H9 (cell line): Measurements from ENCODE around the gene SRGAP1. TPM values are rescaled to one million over a fixed set of nuclear protein-coding genes. Genes with fewer than 3 reads are reported as not detected.

Experiments used
- DNase-seq: peaks from one replicate; pipeline ENCODE4 v3.0.0-alpha.2; 2017
- H2AFZ ChIP-seq: one replicate; pipeline ENCODE4 v1.6.1; 2013; ENCODE audit warnings: mild to moderate bottlenecking, low read length, control low read depth, moderate library complexity
- H2AK5ac ChIP-seq: 2 replicates; pipeline ENCODE4 v1.6.1; 2013; ENCODE audit warnings: low read length, control low read depth, mixed read lengths; ENCODE audit not compliant: insufficient read length
- H2BK120ac ChIP-seq: one replicate; pipeline ENCODE4 v1.6.1; 2013; ENCODE audit warnings: low read depth, mild to moderate bottlenecking, low read length, control low read depth, inconsistent platforms; ENCODE audit not compliant: poor library complexity, severe bottlenecking
- H2BK12ac ChIP-seq: 2 replicates; pipeline ENCODE4 v1.6.1; 2013; ENCODE audit warnings: low read length, control low read depth, mixed read lengths, low read depth; ENCODE audit not compliant: insufficient read length
- H2BK15ac ChIP-seq: 2 replicates; pipeline ENCODE4 v1.6.1; 2013; ENCODE audit warnings: low read depth, low read length, control low read depth
- H2BK20ac ChIP-seq: one replicate; pipeline ENCODE4 v1.6.1; 2013; ENCODE audit warnings: low read depth, mild to moderate bottlenecking, low read length, control low read depth, inconsistent platforms; ENCODE audit not compliant: poor library complexity, severe bottlenecking
- H2BK5ac ChIP-seq: 2 replicates; pipeline ENCODE4 v1.6.1; 2013; ENCODE audit warnings: low read length, control low read depth, mixed read lengths; ENCODE audit not compliant: insufficient read length
- H3K14ac ChIP-seq: 2 replicates; pipeline ENCODE4 v1.6.1; 2013; ENCODE audit warnings: low read length, control low read depth; ENCODE audit not compliant: insufficient read depth
- H3K18ac ChIP-seq: 2 replicates; pipeline ENCODE4 v1.6.1; 2013; ENCODE audit warnings: low read depth, mild to moderate bottlenecking, mixed read lengths, low read length, control low read depth; ENCODE audit not compliant: insufficient read length
- H3K23ac ChIP-seq: 2 replicates; pipeline ENCODE4 v1.6.1; 2013; ENCODE audit warnings: low read length, control low read depth, mixed read lengths, low read depth; ENCODE audit not compliant: insufficient read length
- H3K23me2 ChIP-seq: 2 replicates; pipeline ENCODE4 v1.6.1; 2013; ENCODE audit warnings: low read depth, mild to moderate bottlenecking, mixed read lengths, low read length, control low read depth; ENCODE audit not compliant: insufficient read length, poor library complexity, severe bottlenecking
- H3K27ac ChIP-seq: 2 replicates; pipeline ENCODE4 v1.5.1; 2013; ENCODE audit warnings: low read length, control low read depth, mixed read lengths, low read depth; ENCODE audit not compliant: insufficient read length
- H3K27me3 ChIP-seq: 2 replicates; pipeline ENCODE4 v1.6.1; 2013; ENCODE audit warnings: low read length, control low read depth, inconsistent platforms; ENCODE audit not compliant: insufficient read depth
- H3K4ac ChIP-seq: 2 replicates; pipeline ENCODE4 v1.6.1; 2013; ENCODE audit warnings: low read depth, mild to moderate bottlenecking, control low read depth, inconsistent platforms, low read length, moderate library complexity
- H3K4me1 ChIP-seq: 2 replicates; pipeline ENCODE4 v1.6.1; 2013; ENCODE audit warnings: low read length, control low read depth, inconsistent platforms; ENCODE audit not compliant: insufficient read depth
- H3K4me2 ChIP-seq: 2 replicates; pipeline ENCODE4 v1.6.1; 2013; ENCODE audit warnings: low read length, control low read depth, mixed read lengths; ENCODE audit not compliant: insufficient read length, insufficient read depth
- H3K56ac ChIP-seq: 2 replicates; pipeline ENCODE4 v1.6.1; 2013; ENCODE audit warnings: low read depth, mild to moderate bottlenecking, mixed read lengths, low read length, control low read depth; ENCODE audit not compliant: insufficient read length
- H3K79me1 ChIP-seq: 2 replicates; pipeline ENCODE4 v1.6.1; 2013; ENCODE audit warnings: low read depth, mild to moderate bottlenecking, moderate library complexity, low read length, control low read depth, inconsistent platforms; ENCODE audit not compliant: insufficient read depth, poor library complexity, severe bottlenecking
- H3K79me2 ChIP-seq: 2 replicates; pipeline ENCODE4 v1.6.1; 2013; ENCODE audit warnings: low read length, control low read depth, inconsistent platforms; ENCODE audit not compliant: insufficient read depth
- H3K9ac ChIP-seq: 2 replicates; pipeline ENCODE4 v1.6.1; 2013; ENCODE audit warnings: low read length, control low read depth, mixed read lengths; ENCODE audit not compliant: insufficient read length; ENCODE audit errors: extremely low read depth
- H3K9me3 ChIP-seq: one replicate; pipeline ENCODE4 v1.6.1; 2013; ENCODE audit warnings: low read depth, low read length, inconsistent platforms; ENCODE audit not compliant: control insufficient read depth
- H3T11ph ChIP-seq: one replicate; pipeline ENCODE4 v1.6.1; 2013; ENCODE audit warnings: mild to moderate bottlenecking, low read length, control low read depth, inconsistent platforms
- H4K20me1 ChIP-seq: one replicate; pipeline ENCODE4 v1.6.1; 2013; ENCODE audit not compliant: control insufficient read depth, insufficient read length, insufficient read depth
- H4K5ac ChIP-seq: 2 replicates; pipeline ENCODE4 v1.6.1; 2013; ENCODE audit warnings: low read depth, mild to moderate bottlenecking, mixed read lengths, low read length, control low read depth; ENCODE audit not compliant: insufficient read length
- H4K8ac ChIP-seq: replicated peaks from 2 replicates; pipeline ENCODE4 v1.6.1; 2013; ENCODE audit warnings: low read length, control low read depth, mixed read lengths, low read depth; ENCODE audit not compliant: insufficient read length
- H4K91ac ChIP-seq: 2 replicates; pipeline ENCODE4 v1.6.1; 2013; ENCODE audit warnings: low read depth, mild to moderate bottlenecking, moderate library complexity, mixed read lengths, low read length, control low read depth; ENCODE audit not compliant: insufficient read length
- H3K27ac Mint-ChIP-seq, 3 experiments: 2 replicates in 2 of 3; 3 replicates in 1 of 3; pipeline ENCODE4 v1.8.0; 2020 to 2021; ENCODE audit warnings: mixed read lengths in 3 of 3, mild to moderate bottlenecking in 1 of 3, moderate library complexity in 1 of 3
- H3K27me3 Mint-ChIP-seq: 2 replicates; pipeline ENCODE4 v1.8.0; 2021; ENCODE audit warnings: low read depth, mild to moderate bottlenecking, moderate library complexity, mixed read lengths
- H3K36me3 Mint-ChIP-seq, 3 experiments: 2 replicates in 2 of 3; 3 replicates in 1 of 3; pipeline ENCODE4 v1.8.0; 2020 to 2021; ENCODE audit warnings: low read depth in 3 of 3, mixed read lengths in 3 of 3; ENCODE audit not compliant: insufficient read depth in 1 of 3
- H3K4me1 Mint-ChIP-seq, 2 experiments: 2 replicates each; pipeline ENCODE4 v1.8.0; 2020; ENCODE audit warnings: mixed read lengths in 2 of 2
- H3K4me3 Mint-ChIP-seq, 2 experiments: 2 replicates in 1 of 2; 3 replicates in 1 of 2; pipeline ENCODE4 v1.8.0; 2020 to 2021; ENCODE audit warnings: mild to moderate bottlenecking in 2 of 2, mixed read lengths in 2 of 2, moderate library complexity in 1 of 2
- H3K9me3 Mint-ChIP-seq, 2 experiments: 2 replicates in 1 of 2; 3 replicates in 1 of 2; pipeline ENCODE4 v1.8.0; 2020; ENCODE audit warnings: mild to moderate bottlenecking in 2 of 2, mixed read lengths in 2 of 2, moderate library complexity in 1 of 2
- WGBS: extraction: QIAGEN DNeasy Blood & Tissue Kit; methylation state at CpG from one replicate; pipeline ENCODE4 v1.1.7; 2013; ENCODE audit warnings: missing lambda C conversion rate, low lambda C conversion rate, mixed read lengths; ENCODE audit not compliant: insufficient read length; ENCODE audit errors: extremely low coverage; 5-methylcytosine and 5-hydroxymethylcytosine counted together
- total RNA-seq: library from RNA; stranded (reverse); gene quantifications from 2 replicates; pipeline ENCODE4 v1.2.1, GENCODE V29; 2021
- TF ChIP-seq, protein P1 (sequence below): fragments of 200-600 bp; sonication (generic); conservative IDR thresholded peaks from 3 replicates; pipeline ENCODE4 v1.8.0; 2021; ENCODE audit warnings: antibody characterized with exemption, mild to moderate bottlenecking

The SRGAP1 gene
- total RNA-seq, 1 experiment from 2014 or later, result 4.8 TPM

GRCh38 chr12:63905544-63905943 lies 61.0 kb downstream of the SRGAP1 start:
- H3K4me1 ChIP-seq, result no peaks in the 10 kb centered on the region
- H4K5ac ChIP-seq, result no peak overlapping the region
- no peak overlapping the region for H2AFZ ChIP-seq
- H3T11ph ChIP-seq, result no peak overlapping the region
- no peaks in the 10 kb centered on the region for H3K23me2 ChIP-seq
- H4K91ac ChIP-seq, result no peak overlapping the region
- H3K9me3 Mint-ChIP-seq, result peaks cover 3% of the 10 kb centered on the region in 2 experiments; a peak in 3 of 5 replicates
- no peaks in the 10 kb centered on the region for H3K27me3 Mint-ChIP-seq
- H3K4me2 ChIP-seq, result no peak overlapping the region
- no peak overlapping the region for H3K18ac ChIP-seq
- no peak overlapping the region for H2AK5ac ChIP-seq
- H3K4me3 Mint-ChIP-seq, result no peak overlapping the region
- WGBS, result no CpG with 5 or more reads among the region's 4 CpGs
- H2BK5ac ChIP-seq, result no peak overlapping the region
- H3K14ac ChIP-seq, result no peak overlapping the region
- H3K27me3 ChIP-seq, result no peaks in the 10 kb centered on the region
- no peak overlapping the region for H2BK120ac ChIP-seq
- no peak overlapping the region for H2BK15ac ChIP-seq
- DNase-seq, result no peak
- H3K36me3 Mint-ChIP-seq, result peaks cover 0 to 4% (median 0%) of the 10 kb centered on the region in 3 experiments; a peak in 1 of 7 replicates
- TF ChIP-seq, protein P1, sequence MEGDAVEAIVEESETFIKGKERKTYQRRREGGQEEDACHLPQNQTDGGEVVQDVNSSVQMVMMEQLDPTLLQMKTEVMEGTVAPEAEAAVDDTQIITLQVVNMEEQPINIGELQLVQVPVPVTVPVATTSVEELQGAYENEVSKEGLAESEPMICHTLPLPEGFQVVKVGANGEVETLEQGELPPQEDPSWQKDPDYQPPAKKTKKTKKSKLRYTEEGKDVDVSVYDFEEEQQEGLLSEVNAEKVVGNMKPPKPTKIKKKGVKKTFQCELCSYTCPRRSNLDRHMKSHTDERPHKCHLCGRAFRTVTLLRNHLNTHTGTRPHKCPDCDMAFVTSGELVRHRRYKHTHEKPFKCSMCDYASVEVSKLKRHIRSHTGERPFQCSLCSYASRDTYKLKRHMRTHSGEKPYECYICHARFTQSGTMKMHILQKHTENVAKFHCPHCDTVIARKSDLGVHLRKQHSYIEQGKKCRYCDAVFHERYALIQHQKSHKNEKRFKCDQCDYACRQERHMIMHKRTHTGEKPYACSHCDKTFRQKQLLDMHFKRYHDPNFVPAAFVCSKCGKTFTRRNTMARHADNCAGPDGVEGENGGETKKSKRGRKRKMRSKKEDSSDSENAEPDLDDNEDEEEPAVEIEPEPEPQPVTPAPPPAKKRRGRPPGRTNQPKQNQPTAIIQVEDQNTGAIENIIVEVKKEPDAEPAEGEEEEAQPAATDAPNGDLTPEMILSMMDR, result no peak
- peaks cover 3% of the 10 kb centered on the region for H3K79me1 ChIP-seq
- H3K27ac Mint-ChIP-seq, result no peak overlapping the region
- H3K9me3 ChIP-seq, result no peaks in the 10 kb centered on the region
- no peak overlapping the region for H3K27ac ChIP-seq
- H4K8ac ChIP-seq, result no peak overlapping the region
- no peak overlapping the region for H3K56ac ChIP-seq
- no peaks in the 10 kb centered on the region for H4K20me1 ChIP-seq
- no peak overlapping the region for H3K9ac ChIP-seq
- H3K4ac ChIP-seq, result no peak overlapping the region
- H3K4me1 Mint-ChIP-seq, result no peaks in the 10 kb centered on the region
- no peak overlapping the region for H2BK12ac ChIP-seq
- H3K79me2 ChIP-seq, result no peaks in the 10 kb centered on the region
- H2BK20ac ChIP-seq, result no peak overlapping the region
- H3K23ac ChIP-seq, result no peak overlapping the region
